Ramos (cell line): ENCODE measurements around the gene SERINC2.

Experiments
- in situ Hi-C: fragments of 300-500 bp; cut with MboI; formaldehyde crosslinking; loops from one replicate; pipeline ENCODE4 v1.14.3; 2022; ENCODE audit warnings: low sequenced_read_pairs; ENCODE audit not compliant: unreplicated experiment

SERINC2 gene

GRCh38 chr1:31412732-31413404 lies at the start of gene SERINC2:
TSS of gene SERINC2 (plus strand) at chr1:31413213. CDS start at chr1:31413266, 53 bp downstream.
- in situ Hi-C loops: no loop called here

GRCh38 chr1:31364561-31365250 lies 48.3 kb upstream of the SERINC2 start:
- in situ Hi-C loops: no loop called here

- in situ Hi-C loops: no loop called here
Observed at GRCh38 chr1:31366796-31367195, 46.2 kb upstream of the SERINC2 start.

GRCh38 chr1:31368611-31369107 lies 44.4 kb upstream of the SERINC2 start:
- in situ Hi-C loops: no loop called here

- in situ Hi-C loops: no loop called here
Observed at GRCh38 chr1:31370021-31370420, 43.0 kb upstream of the SERINC2 start.

GRCh38 chr1:31370565-31370964 lies 42.4 kb upstream of the SERINC2 start:
- in situ Hi-C loops: no loop called here

GRCh38 chr1:31371121-31371959 lies 41.7 kb upstream of the SERINC2 start:
- in situ Hi-C loops: no loop called here

GRCh38 chr1:31372051-31372450 lies 41.0 kb upstream of the SERINC2 start:
- in situ Hi-C loops: no loop called here

GRCh38 chr1:31372751-31373055 lies 40.3 kb upstream of the SERINC2 start:
- in situ Hi-C loops: no loop called here

GRCh38 chr1:31373056-31373896 lies 39.7 kb upstream of the SERINC2 start, which contains the start of gene FABP3:
TSS of gene FABP3 (minus strand) at chr1:31373076. CDS start at chr1:31373014, 62 bp downstream.
- in situ Hi-C loops: no loop called here

- in situ Hi-C loops: no loop called here
Observed at GRCh38 chr1:31373897-31374486, 39.0 kb upstream of the SERINC2 start.

GRCh38 chr1:31374511-31375196 lies 38.4 kb upstream of the SERINC2 start:
- in situ Hi-C loops: no loop called here

- in situ Hi-C loops: no loop called here
Observed at GRCh38 chr1:31376375-31377134, 36.5 kb upstream of the SERINC2 start.

GRCh38 chr1:31377364-31377863 lies 35.6 kb upstream of the SERINC2 start:
- in situ Hi-C loops: no loop called here

GRCh38 chr1:31378001-31378400 lies 35.0 kb upstream of the SERINC2 start:
- in situ Hi-C loops: no loop called here

GRCh38 chr1:31380181-31380580 lies 32.8 kb upstream of the SERINC2 start:
- in situ Hi-C loops: no loop called here

- in situ Hi-C loops: no loop called here
Observed at GRCh38 chr1:31381394-31382294, 31.4 kb upstream of the SERINC2 start.
